ENCODE results near the gene PBX4.

PBX4 gene

GRCh38 chr19:19571071-19571786, 47.3 kb downstream of the PBX4 start:
- H3K4me3 ChIP-seq (ENCODE audit: low read length): no peak overlapping the region
- TF ChIP-seq ZNF274 (IDR thresholded peaks at IDR 0.05; ENCODE audit: low read depth, low read length): no peak

- TF ChIP-seq ZNF274 (IDR thresholded peaks at IDR 0.05; ENCODE audit: low read depth, low read length): no peak
- no peak overlapping the region for H3K4me3 ChIP-seq (ENCODE audit: low read length)
These were observed 47.9 kb downstream of the PBX4 start for GRCh38 chr19:19570571-19570970.

- no peak for TF ChIP-seq ZNF274 (IDR thresholded peaks at IDR 0.05; ENCODE audit: low read depth, low read length)
- no peak overlapping the region for H3K4me3 ChIP-seq (ENCODE audit: low read length)
These were observed 49.4 kb downstream of the PBX4 start for GRCh38 chr19:19568802-19569756.

GRCh38 chr19:19567391-19567790, 51.1 kb downstream of the PBX4 start:
- no peak overlapping the region for H3K4me3 ChIP-seq (ENCODE audit: low read length)
- TF ChIP-seq ZNF274 (IDR thresholded peaks at IDR 0.05; ENCODE audit: low read depth, low read length): no peak

- TF ChIP-seq ZNF274 (IDR thresholded peaks at IDR 0.05; ENCODE audit: low read depth, low read length): no peak
- no peak overlapping the region for H3K4me3 ChIP-seq (ENCODE audit: low read length)
These were observed 52.2 kb downstream of the PBX4 start for GRCh38 chr19:19566306-19566705.

GRCh38 chr19:19563348-19563848, 55.1 kb downstream of the PBX4 start:
- TF ChIP-seq ZNF274 (IDR thresholded peaks at IDR 0.05; ENCODE audit: low read depth, low read length): no peak
- no peak overlapping the region for H3K4me3 ChIP-seq (ENCODE audit: low read length)

GRCh38 chr19:19562665-19563347, 55.7 kb downstream of the PBX4 start:
- TF ChIP-seq ZNF274 (IDR thresholded peaks at IDR 0.05; ENCODE audit: low read depth, low read length): no peak
- H3K4me3 ChIP-seq (ENCODE audit: low read length): no peak overlapping the region

- TF ChIP-seq ZNF274 (IDR thresholded peaks at IDR 0.05; ENCODE audit: low read depth, low read length): no peak
- no peak overlapping the region for H3K4me3 ChIP-seq (ENCODE audit: low read length)
These were observed 56.4 kb downstream of the PBX4 start for GRCh38 chr19:19561946-19562664.

- TF ChIP-seq ZNF274 (IDR thresholded peaks at IDR 0.05; ENCODE audit: low read depth, low read length): no peak
- no peak overlapping the region for H3K4me3 ChIP-seq (ENCODE audit: low read length)
These were observed 58.6 kb downstream of the PBX4 start for GRCh38 chr19:19559931-19560330.

GRCh38 chr19:19558636-19559035, 59.9 kb downstream of the PBX4 start:
- TF ChIP-seq ZNF274 (IDR thresholded peaks at IDR 0.05; ENCODE audit: low read depth, low read length): no peak
- no peak overlapping the region for H3K4me3 ChIP-seq (ENCODE audit: low read length)

GRCh38 chr19:19558055-19558454, 60.4 kb downstream of the PBX4 start:
- H3K4me3 ChIP-seq (ENCODE audit: low read length): no peak overlapping the region
- TF ChIP-seq ZNF274 (IDR thresholded peaks at IDR 0.05; ENCODE audit: low read depth, low read length): no peak

- no peak overlapping the region for H3K4me3 ChIP-seq (ENCODE audit: low read length)
- no peak for TF ChIP-seq ZNF274 (IDR thresholded peaks at IDR 0.05; ENCODE audit: low read depth, low read length)
These were observed 64.1 kb downstream of the PBX4 start for GRCh38 chr19:19554074-19555023.

GRCh38 chr19:19553670-19554069, 64.8 kb downstream of the PBX4 start:
- no peak for TF ChIP-seq ZNF274 (IDR thresholded peaks at IDR 0.05; ENCODE audit: low read depth, low read length)
- H3K4me3 ChIP-seq (ENCODE audit: low read length): no peak overlapping the region

Data from GM08714 (cell line).